GM12878 (cell line): ENCODE measurements around the gene ANKFY1. TPM values are rescaled to one million over a fixed set of nuclear protein-coding genes. Genes with fewer than 3 reads are reported as not detected.

Source experiments
- ATAC-seq: fragments of 200-7000 bp; cut with Tn5 transposase; 3 replicates; pipeline ENCODE4 v1.9.1; 2020; ENCODE audit warnings: mild to moderate bottlenecking, moderate library complexity
- BruUV-seq: library from RNA; stranded (reverse); fragments of 400-500 nt; replicated peaks from 2 replicates; lab custom pipeline; 2021; lab: Mats Ljungman, UMichigan
- CTCF ChIA-PET: fragments of 300-600 bp; sonication (Branson Sonifier 250); formaldehyde crosslinking; extraction: SDS; loops from one replicate; lab custom pipeline; 2021; ENCODE audit warnings: inconsistent platforms; lab: Yijun Ruan, JAX
- POLR2A ChIA-PET: fragments of 350-600 bp; formaldehyde crosslinking; extraction: SDS; loops from one replicate; lab custom pipeline; 2021; ENCODE audit warnings: inconsistent platforms; lab: Charles Lee
- RAD21 ChIA-PET: fragments of 300-600 bp; sonication (Branson Sonifier 250); formaldehyde crosslinking; loops from one replicate; lab custom pipeline; 2023; ENCODE audit warnings: antibody characterized with exemption; ENCODE audit not compliant: unreplicated experiment; lab: Charles Lee
- SMC1A ChIA-PET: fragments of 300-600 bp; sonication (Branson Sonifier 250); formaldehyde crosslinking; loops from one replicate; lab custom pipeline; 2023; ENCODE audit not compliant: unreplicated experiment, uncharacterized antibody; lab: Charles Lee
- DNase-seq: peaks from one replicate; pipeline ENCODE4 v3.0.0-alpha.2; 2011; ENCODE audit warnings: low read depth, low spot score
- FAIRE-seq: peaks from 3 replicates; lab custom pipeline; 2011; peaks lifted over from hg19 to GRCh38; lab: Jason Lieb, UNC
- H2AFZ ChIP-seq: 2 replicates; pipeline ENCODE4 v1.6.0; 2011; ENCODE audit warnings: low read depth, low read length, control low read depth; ENCODE audit not compliant: control insufficient read depth
- H3K27ac ChIP-seq: 2 replicates; pipeline ENCODE4 v1.5.1; 2011; ENCODE audit warnings: control low read depth; ENCODE audit not compliant: control insufficient read depth, insufficient read depth
- H3K27me3 ChIP-seq, 2 experiments: replicated peaks in 1 of 2; 2 replicates each; pipeline versions ENCODE4 v1.6.0 to v1.6.1; 2011; ENCODE audit warnings: low read length in 1 of 2; ENCODE audit not compliant: control insufficient read depth in 2 of 2, insufficient read depth in 2 of 2
- H3K36me3 ChIP-seq, 2 experiments: 2 replicates each; pipeline ENCODE4 v1.5.1; 2011; ENCODE audit warnings: low read length in 1 of 2; ENCODE audit not compliant: control insufficient read depth in 2 of 2, insufficient read depth in 2 of 2
- H3K4me1 ChIP-seq: 2 replicates; pipeline ENCODE4 v1.6.1; 2011; ENCODE audit warnings: mild to moderate bottlenecking, low read length, moderate library complexity, mixed read lengths; ENCODE audit not compliant: control insufficient read depth, insufficient read depth
- H3K4me2 ChIP-seq: 2 replicates; pipeline ENCODE4 v1.6.0; 2011; ENCODE audit warnings: control low read depth; ENCODE audit not compliant: control insufficient read depth, insufficient read depth
- H3K4me3 ChIP-seq: fragments of 200-600 bp; sonication (generic); 2 replicates; pipeline ENCODE4 v1.5.1; 2016
- H3K79me2 ChIP-seq: 2 replicates; pipeline ENCODE4 v1.6.0; 2011; ENCODE audit warnings: low read length; ENCODE audit not compliant: control insufficient read depth, insufficient read depth
- H3K9ac ChIP-seq: 2 replicates; pipeline ENCODE4 v1.8.0; 2011; ENCODE audit warnings: low read length, control low read depth, mixed read lengths; ENCODE audit not compliant: control insufficient read depth, insufficient read depth
- H3K9me3 ChIP-seq: replicated peaks from 3 replicates; pipeline ENCODE4 v1.5.1; 2011; ENCODE audit warnings: mild to moderate bottlenecking, low read length; ENCODE audit not compliant: control insufficient read depth, insufficient read depth
- H4K20me1 ChIP-seq: 2 replicates; pipeline ENCODE4 v1.6.0; 2011; ENCODE audit not compliant: control insufficient read depth, insufficient read depth
- DPF2 ChIP-seq: fragments of 450-650 bp; IDR thresholded peaks from 2 replicates; pipeline ENCODE4 v1.6.1; 2017; ENCODE audit warnings: mild to moderate bottlenecking
- MTA3 ChIP-seq: IDR thresholded peaks from 2 replicates; pipeline ENCODE4 v1.6.1; 2012; ENCODE audit warnings: low read length, inconsistent platforms, borderline replicate concordance
- NFXL1 ChIP-seq: fragments of 450-650 bp; IDR thresholded peaks from 2 replicates; pipeline ENCODE4 v1.6.1; 2017; ENCODE audit warnings: antibody characterized with exemption, mild to moderate bottlenecking, borderline replicate concordance
- POLR2A ChIP-seq: IDR thresholded peaks from 2 replicates; pipeline ENCODE4 v1.6.1; 2011; ENCODE audit warnings: low read depth, mild to moderate bottlenecking, low read length
- RB1 ChIP-seq: fragments of 450-650 bp; formaldehyde crosslinking; IDR thresholded peaks from 2 replicates; pipeline ENCODE4 v1.6.1; 2017; ENCODE audit warnings: mild to moderate bottlenecking, borderline replicate concordance
- SMARCA5 ChIP-seq: fragments of 450-650 bp; IDR thresholded peaks from 2 replicates; pipeline ENCODE4 v1.6.1; 2017; ENCODE audit warnings: mild to moderate bottlenecking
- TBL1XR1 ChIP-seq: IDR thresholded peaks from 2 replicates; pipeline ENCODE4 v1.6.1; 2012; ENCODE audit warnings: low read depth, low read length, improper control_type of control experiment
- ZNF622 ChIP-seq: fragments of 450-650 bp; IDR thresholded peaks from 2 replicates; pipeline ENCODE4 v1.6.1; 2017; ENCODE audit warnings: mild to moderate bottlenecking, inconsistent platforms
- WGBS: methylation state at CpG from one replicate; pipeline ENCODE4 v1.1.6; 2016; ENCODE audit warnings: low lambda C conversion rate; ENCODE audit not compliant: insufficient replicate concordance, insufficient coverage; ENCODE audit errors: missing lambda C conversion rate; 5-methylcytosine and 5-hydroxymethylcytosine counted together
- in situ Hi-C: fragments of 300-500 bp; cut with MboI; formaldehyde crosslinking; loops from 9 replicates; pipeline ENCODE4 v1.14.3; 2018; ENCODE audit warnings: mixed read lengths
- intact Hi-C: fragments of 100-400 bp; cut with micrococcal nuclease; formaldehyde crosslinking; loops from one replicate; pipeline ENCODE4 v1.14.2; 2022; ENCODE audit not compliant: unreplicated experiment
- polyA plus RNA-seq, 11 experiments: library from polyadenylated mRNA; depleted of rRNA in 4 of 11; unstranded in 6 of 11; stranded (reverse) in 5 of 11; fragments of >200 nt; fragmentation: Nextera tagmentation in 4 of 11; fragmentation: Illumina TruSeq in 1 of 11; extraction: Ambion mirVana in 4 of 11; extraction: Trizol in 1 of 11; gene quantifications; 1 replicate in 1 of 11; 2 replicates in 10 of 11; pipeline versions ENCODE4 v1.2.1 to v1.2.3, GENCODE V29; 2011 to 2016; ENCODE audit warnings: inconsistent platforms in 2 of 11, missing spikeins in 2 of 11, low read depth in 1 of 11
- total RNA-seq, 4 experiments: library from RNA; depleted of rRNA in 3 of 4; stranded (reverse); fragments of >200 nt in 3 of 4; fragmentation: Illumina TruSeq in 1 of 4; extraction: Trizol in 1 of 4; gene quantifications; 2 replicates each; pipeline versions ENCODE4 v1.2.1 to v1.2.3, GENCODE V29; 2013 to 2021
- TF ChIP-seq, protein P1 (sequence below): fragments of 450-650 bp; IDR thresholded peaks from 2 replicates; pipeline ENCODE4 v1.6.1; 2016; ENCODE audit warnings: mild to moderate bottlenecking
- TF ChIP-seq, protein P2 (sequence below): IDR thresholded peaks from 2 replicates; pipeline ENCODE4 v1.6.1; 2012; ENCODE audit warnings: improper control_type of control experiment, low read depth, low read length; ENCODE audit not compliant: insufficient replicate concordance

The ANKFY1 gene
- total and polyA plus RNA-seq, 10 of the 15 experiments (the other 5 are each of a cell fraction or from before 2014, with no cell fraction given): 3.0 to 27.7 (median 16.4) TPM

DNA sequence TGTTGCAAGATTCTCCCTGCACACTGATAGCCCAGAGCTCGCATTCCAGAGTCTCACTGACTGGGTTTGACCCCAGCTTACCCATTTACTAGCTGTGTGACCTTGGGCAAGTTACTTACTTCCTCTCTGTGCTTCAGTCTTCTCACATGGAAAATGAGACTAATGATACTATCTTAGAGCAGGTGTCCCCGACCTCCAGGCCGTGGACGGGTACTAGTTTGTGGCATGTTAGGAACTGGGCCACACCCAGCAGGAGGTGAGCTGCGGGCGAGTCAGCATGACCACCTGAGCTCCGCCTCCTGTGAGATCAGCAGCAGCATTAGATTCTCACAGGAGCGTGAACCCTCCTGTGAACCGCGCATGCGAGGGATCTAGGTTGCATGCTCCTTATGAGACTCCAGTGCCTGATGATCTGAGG is 15.8 kb downstream of the ANKFY1 start:
- no peaks in the 10 kb centered on the region for H3K9me3 ChIP-seq
- H3K4me2 ChIP-seq: no peak overlapping the region
- TF ChIP-seq MTA3 (no peak), TBL1XR1 (no peak), RB1 (no peak)
- H3K27me3 ChIP-seq: no peaks in the 10 kb centered on the region
- POLR2A ChIA-PET: interaction anchor here (1.2 kb wide), 1 partner anchor 13 kb away, joined by 3 read pairs; no protein-coding TSS in a partner anchor
- H3K27ac ChIP-seq: no peak overlapping the region
- intact Hi-C loops (no loop called here), in situ Hi-C loops (no loop called here)
- no peak overlapping the region for H2AFZ ChIP-seq
- RAD21 ChIA-PET: interaction anchor here (2.4 kb wide), 1 partner anchor 32 kb away, joined by 6 read pairs; no protein-coding TSS in a partner anchor
- DNase-seq (no peak), ATAC-seq (no peak), FAIRE-seq (no peak)
- H3K36me3 ChIP-seq: peaks cover 3 to 13% of the 10 kb centered on the region in 2 experiments; a peak in 3 of 4 replicates
- H3K79me2 ChIP-seq: peaks cover 66% of the 10 kb centered on the region
- H3K4me1 ChIP-seq: peaks cover 5% of the 10 kb centered on the region
- no peaks in the 10 kb centered on the region; the same call in 1 of the 2 replicates for H4K20me1 ChIP-seq
- no peak overlapping the region for H3K9ac ChIP-seq
- CTCF ChIA-PET: interaction anchor here (0.5 to 6.2 kb wide), 7 partner anchors 8 to 164 kb away, joined by 3 to 47 read pairs (median 5); partner anchors contain the start of gene ANKFY1
- no peak overlapping the region for H3K4me3 ChIP-seq
- WGBS: 98% methylated on average over 11 of the region's 11 CpGs
- SMC1A ChIA-PET: interaction anchor here (0.8 to 1.5 kb wide), 3 partner anchors 9 to 32 kb away, joined by 3 to 4 read pairs (median 3); no protein-coding TSS in a partner anchor
- no TSS peak for BruUV-seq

DNA sequence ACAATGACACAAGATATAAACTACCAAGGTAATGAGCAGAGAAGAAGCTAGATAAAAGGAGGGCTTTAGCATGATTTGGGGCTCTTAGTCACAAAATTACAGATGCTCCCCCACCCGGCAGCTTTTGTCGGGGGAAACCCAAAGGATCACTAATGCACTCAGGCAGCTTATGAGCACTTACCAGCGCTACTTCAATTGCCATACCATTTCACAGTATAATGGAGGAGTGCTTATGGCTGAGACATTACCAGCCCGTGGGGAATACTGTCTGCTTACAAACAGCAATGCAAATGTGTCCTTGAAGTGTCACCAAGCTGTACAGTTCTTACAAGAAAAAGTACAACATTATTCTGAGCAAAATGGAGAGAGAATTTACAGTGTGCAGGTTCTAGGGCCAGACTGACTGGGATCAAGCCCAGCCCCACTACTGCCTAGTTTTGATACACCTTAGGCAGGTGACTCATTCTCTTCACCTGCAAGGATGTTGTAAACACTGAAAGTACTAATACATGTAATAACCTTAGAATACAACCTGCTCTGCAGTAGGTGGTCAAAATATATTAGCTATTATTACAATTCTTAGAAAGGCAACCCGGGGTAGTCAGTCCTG is 16.3 kb downstream of the ANKFY1 start:
- Histone ChIP-seq H3K9me3 (no peaks in the 10 kb centered on the region), H3K79me2 (peaks cover 62% of the 10 kb centered on the region), H3K4me2 (no peak overlapping the region), H3K27ac (no peak overlapping the region), H3K4me3 (no peak overlapping the region), H2AFZ (no peak overlapping the region), H3K9ac (no peak overlapping the region), H3K36me3 (peaks cover 3 to 13% of the 10 kb centered on the region in 2 experiments; a peak in 3 of 4 replicates), H4K20me1 (no peaks in the 10 kb centered on the region), H3K4me1 (peaks cover 5% of the 10 kb centered on the region), H3K27me3 (no peaks in the 10 kb centered on the region)
- ChIA-PET POLR2A (interaction anchor here (0.6 to 1.2 kb wide), 2 partner anchors 13 to 138 kb away, joined by 3 to 6 read pairs; no protein-coding TSS in a partner anchor), SMC1A (interaction anchor here (0.8 to 1.5 kb wide), 3 partner anchors 8 to 32 kb away, joined by 3 to 4 read pairs (median 3); no protein-coding TSS in a partner anchor), CTCF (interaction anchor here (0.6 to 6.2 kb wide), 7 partner anchors 13 to 158 kb away, joined by 3 to 47 read pairs (median 4); partner anchors contain the start of gene ANKFY1), RAD21 (interaction anchor here (0.6 to 2.4 kb wide), 2 partner anchors 32 to 116 kb away, joined by 5 to 6 read pairs; no protein-coding TSS in a partner anchor)
- no peak for DNase-seq
- 40% methylated on average over 5 of the region's 5 CpGs for WGBS
- in situ Hi-C loops: no loop called here
- no TSS peak for BruUV-seq
- ATAC-seq: no peak
- FAIRE-seq: no peak
- intact Hi-C loops: no loop called here
- no peak for TF ChIP-seq SMARCA5
- no peak for TF ChIP-seq POLR2A
- TF ChIP-seq, protein P1, sequence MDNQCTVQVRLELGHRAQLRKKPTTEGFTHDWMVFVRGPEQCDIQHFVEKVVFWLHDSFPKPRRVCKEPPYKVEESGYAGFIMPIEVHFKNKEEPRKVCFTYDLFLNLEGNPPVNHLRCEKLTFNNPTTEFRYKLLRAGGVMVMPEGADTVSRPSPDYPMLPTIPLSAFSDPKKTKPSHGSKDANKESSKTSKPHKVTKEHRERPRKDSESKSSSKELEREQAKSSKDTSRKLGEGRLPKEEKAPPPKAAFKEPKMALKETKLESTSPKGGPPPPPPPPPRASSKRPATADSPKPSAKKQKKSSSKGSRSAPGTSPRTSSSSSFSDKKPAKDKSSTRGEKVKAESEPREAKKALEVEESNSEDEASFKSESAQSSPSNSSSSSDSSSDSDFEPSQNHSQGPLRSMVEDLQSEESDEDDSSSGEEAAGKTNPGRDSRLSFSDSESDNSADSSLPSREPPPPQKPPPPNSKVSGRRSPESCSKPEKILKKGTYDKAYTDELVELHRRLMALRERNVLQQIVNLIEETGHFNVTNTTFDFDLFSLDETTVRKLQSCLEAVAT: no peak
- TF ChIP-seq, protein P2, sequence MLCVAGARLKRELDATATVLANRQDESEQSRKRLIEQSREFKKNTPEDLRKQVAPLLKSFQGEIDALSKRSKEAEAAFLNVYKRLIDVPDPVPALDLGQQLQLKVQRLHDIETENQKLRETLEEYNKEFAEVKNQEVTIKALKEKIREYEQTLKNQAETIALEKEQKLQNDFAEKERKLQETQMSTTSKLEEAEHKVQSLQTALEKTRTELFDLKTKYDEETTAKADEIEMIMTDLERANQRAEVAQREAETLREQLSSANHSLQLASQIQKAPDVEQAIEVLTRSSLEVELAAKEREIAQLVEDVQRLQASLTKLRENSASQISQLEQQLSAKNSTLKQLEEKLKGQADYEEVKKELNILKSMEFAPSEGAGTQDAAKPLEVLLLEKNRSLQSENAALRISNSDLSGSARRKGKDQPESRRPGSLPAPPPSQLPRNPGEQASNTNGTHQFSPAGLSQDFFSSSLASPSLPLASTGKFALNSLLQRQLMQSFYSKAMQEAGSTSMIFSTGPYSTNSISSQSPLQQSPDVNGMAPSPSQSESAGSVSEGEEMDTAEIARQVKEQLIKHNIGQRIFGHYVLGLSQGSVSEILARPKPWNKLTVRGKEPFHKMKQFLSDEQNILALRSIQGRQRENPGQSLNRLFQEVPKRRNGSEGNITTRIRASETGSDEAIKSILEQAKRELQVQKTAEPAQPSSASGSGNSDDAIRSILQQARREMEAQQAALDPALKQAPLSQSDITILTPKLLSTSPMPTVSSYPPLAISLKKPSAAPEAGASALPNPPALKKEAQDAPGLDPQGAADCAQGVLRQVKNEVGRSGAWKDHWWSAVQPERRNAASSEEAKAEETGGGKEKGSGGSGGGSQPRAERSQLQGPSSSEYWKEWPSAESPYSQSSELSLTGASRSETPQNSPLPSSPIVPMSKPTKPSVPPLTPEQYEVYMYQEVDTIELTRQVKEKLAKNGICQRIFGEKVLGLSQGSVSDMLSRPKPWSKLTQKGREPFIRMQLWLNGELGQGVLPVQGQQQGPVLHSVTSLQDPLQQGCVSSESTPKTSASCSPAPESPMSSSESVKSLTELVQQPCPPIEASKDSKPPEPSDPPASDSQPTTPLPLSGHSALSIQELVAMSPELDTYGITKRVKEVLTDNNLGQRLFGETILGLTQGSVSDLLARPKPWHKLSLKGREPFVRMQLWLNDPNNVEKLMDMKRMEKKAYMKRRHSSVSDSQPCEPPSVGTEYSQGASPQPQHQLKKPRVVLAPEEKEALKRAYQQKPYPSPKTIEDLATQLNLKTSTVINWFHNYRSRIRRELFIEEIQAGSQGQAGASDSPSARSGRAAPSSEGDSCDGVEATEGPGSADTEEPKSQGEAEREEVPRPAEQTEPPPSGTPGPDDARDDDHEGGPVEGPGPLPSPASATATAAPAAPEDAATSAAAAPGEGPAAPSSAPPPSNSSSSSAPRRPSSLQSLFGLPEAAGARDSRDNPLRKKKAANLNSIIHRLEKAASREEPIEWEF: no peak
- TF ChIP-seq NFXL1: no peak
- no peak for TF ChIP-seq DPF2
- no peak for TF ChIP-seq ZNF622
